ENCODE data around the gene JPT1. TPM values are rescaled to one million over a fixed set of nuclear protein-coding genes. Genes with fewer than 3 reads are reported as not detected.

Gene JPT1
- total RNA-seq, 1 donor from 2014 or later = 72.9 TPM

- H3K36me3 Mint-ChIP-seq (ENCODE audit: low read depth) = peaks cover 3% of the 10 kb centered on the region
- intact Hi-C loops (cut with micrococcal nuclease) = loop anchor here (2.0 kb wide), 1 partner anchor 31 kb away; no protein-coding TSS in a partner anchor
- CTCF ChIA-PET = interaction anchor here (0.6 to 0.8 kb wide), 2 partner anchors 64 to 97 kb away, joined by 3 to 4 read pairs; no protein-coding TSS in a partner anchor
- H3K27ac Mint-ChIP-seq = no peak overlapping the region
- no peaks in the 10 kb centered on the region for H3K27me3 Mint-ChIP-seq
- TF ChIP-seq CTCF (IDR thresholded peaks at IDR 0.05) = no peak
- H3K9me3 Mint-ChIP-seq = no peaks in the 10 kb centered on the region
- H3K4me1 Mint-ChIP-seq = peaks cover 28% of the 10 kb centered on the region
- peak overlapping the region; percentile 89 for H3K4me3 Mint-ChIP-seq
- POLR2A ChIA-PET = interaction anchor here (1.3 kb wide), 1 partner anchor 13 kb away, joined by 3 read pairs; no protein-coding TSS in a partner anchor
- ATAC-seq (ENCODE audit: low read depth) = no peak
- no peak for DNase-seq
These were observed 46.1 kb downstream of the JPT1 start for GRCh38 chr17:75108193-75108592.

- Mint-ChIP-seq H3K27ac (no peak overlapping the region), H3K36me3 (ENCODE audit: low read depth) (no peaks in the 10 kb centered on the region), H3K9me3 (no peaks in the 10 kb centered on the region), H3K4me1 (peaks cover 24% of the 10 kb centered on the region), H3K4me3 (no peak overlapping the region), H3K27me3 (no peaks in the 10 kb centered on the region)
- ATAC-seq (ENCODE audit: low read depth) (peak; percentile 39), DNase-seq (no peak)
- TF ChIP-seq CTCF (IDR thresholded peaks at IDR 0.05) = no peak
- POLR2A ChIA-PET = interaction anchor here (0.5 to 3.2 kb wide), 4 partner anchors 8 to 98 kb away, joined by 3 to 9 read pairs (median 6); no protein-coding TSS in a partner anchor
- CTCF ChIA-PET = interaction anchor here (1.0 to 5.3 kb wide), 7 partner anchors 8 to 394 kb away, joined by 3 to 22 read pairs (median 4); partner anchors contain the start of genes ATP5PD, KCTD2, MRPL58 and NT5C
- intact Hi-C loops (cut with micrococcal nuclease) = no loop called here
These were observed 48.9 kb downstream of the JPT1 start for GRCh38 chr17:75105126-75106080.

- peaks cover 17% of the 10 kb centered on the region for H3K4me1 Mint-ChIP-seq
- H3K27ac Mint-ChIP-seq = no peak overlapping the region
- H3K36me3 Mint-ChIP-seq (ENCODE audit: low read depth) = no peaks in the 10 kb centered on the region
- H3K27me3 Mint-ChIP-seq = no peaks in the 10 kb centered on the region
- H3K4me3 Mint-ChIP-seq = no peak overlapping the region
- TF ChIP-seq CTCF (IDR thresholded peaks at IDR 0.05) = no peak
- POLR2A ChIA-PET = interaction anchor here (1.2 to 3.2 kb wide), 2 partner anchors 10 to 25 kb away, joined by 3 to 9 read pairs; no protein-coding TSS in a partner anchor
- ATAC-seq (ENCODE audit: low read depth) (no peak), DNase-seq (no peak)
- intact Hi-C loops (cut with micrococcal nuclease) = no loop called here
- CTCF ChIA-PET = interaction anchor here (1.0 to 5.3 kb wide), 4 partner anchors 10 to 142 kb away, joined by 3 to 22 read pairs (median 4); no protein-coding TSS in a partner anchor
- H3K9me3 Mint-ChIP-seq = no peaks in the 10 kb centered on the region
These were observed 50.4 kb downstream of the JPT1 start for GRCh38 chr17:75103601-75104554.

GRCh38 chr17:75102385-75102821, 51.9 kb downstream of the JPT1 start:
- no peak for TF ChIP-seq CTCF (IDR thresholded peaks at IDR 0.05)
- DNase-seq = no peak
- H3K9me3 Mint-ChIP-seq = no peaks in the 10 kb centered on the region
- peak; percentile 77 for ATAC-seq (ENCODE audit: low read depth)
- peak overlapping the region; percentile 1 for H3K4me3 Mint-ChIP-seq
- ChIA-PET CTCF (interaction anchor here (0.6 to 5.3 kb wide), 4 partner anchors 12 to 105 kb away, joined by 3 to 22 read pairs (median 4); no protein-coding TSS in a partner anchor), POLR2A (interaction anchor here (0.6 to 1.5 kb wide), 8 partner anchors 11 to 678 kb away, joined by 3 to 12 read pairs (median 4); partner anchors contain the start of gene SLC25A19)
- H3K27me3 Mint-ChIP-seq = no peaks in the 10 kb centered on the region
- H3K36me3 Mint-ChIP-seq (ENCODE audit: low read depth) = no peaks in the 10 kb centered on the region
- H3K4me1 Mint-ChIP-seq = peaks cover 14% of the 10 kb centered on the region
- H3K27ac Mint-ChIP-seq = peak overlapping the region; percentile 57
- intact Hi-C loops (cut with micrococcal nuclease) = no loop called here

All from activated B cell treated with CpG ODN at 0.5 μM for 24 hours (primary cell).